GM19351 (cell line): ENCODE results near the gene ANKRD13B.

Experiments used
- ATAC-seq: cut with Tn5 transposase; IDR thresholded peaks from one replicate; pipeline ENCODE4 v1.9.1; 2021; ENCODE audit warnings: mild to moderate bottlenecking, moderate library complexity; ENCODE audit not compliant: unreplicated experiment

ANKRD13B gene

GRCh38 chr17:29616300-29617048 is 23.5 kb downstream of the ANKRD13B start:
- ATAC-seq: no peak

DNA sequence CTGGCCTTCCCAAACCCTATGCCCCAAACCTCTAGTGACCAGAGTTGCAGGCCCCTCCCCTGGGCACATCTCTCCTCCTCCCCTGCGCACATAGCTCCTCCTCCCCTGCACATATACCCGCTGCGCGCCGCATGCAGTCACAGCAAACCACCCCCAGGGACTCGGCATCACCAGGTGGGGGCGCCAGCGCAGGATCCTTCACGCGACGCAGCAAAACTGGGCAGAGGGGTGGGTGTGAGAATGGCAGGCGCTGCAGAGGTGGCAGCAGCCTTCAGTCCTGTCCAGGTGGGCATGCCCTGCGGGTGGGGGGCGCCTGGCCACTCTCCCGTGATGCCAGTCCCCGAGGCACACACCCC is 24.2 kb downstream of the ANKRD13B start:
- ATAC-seq: peak; percentile 54

DNA sequence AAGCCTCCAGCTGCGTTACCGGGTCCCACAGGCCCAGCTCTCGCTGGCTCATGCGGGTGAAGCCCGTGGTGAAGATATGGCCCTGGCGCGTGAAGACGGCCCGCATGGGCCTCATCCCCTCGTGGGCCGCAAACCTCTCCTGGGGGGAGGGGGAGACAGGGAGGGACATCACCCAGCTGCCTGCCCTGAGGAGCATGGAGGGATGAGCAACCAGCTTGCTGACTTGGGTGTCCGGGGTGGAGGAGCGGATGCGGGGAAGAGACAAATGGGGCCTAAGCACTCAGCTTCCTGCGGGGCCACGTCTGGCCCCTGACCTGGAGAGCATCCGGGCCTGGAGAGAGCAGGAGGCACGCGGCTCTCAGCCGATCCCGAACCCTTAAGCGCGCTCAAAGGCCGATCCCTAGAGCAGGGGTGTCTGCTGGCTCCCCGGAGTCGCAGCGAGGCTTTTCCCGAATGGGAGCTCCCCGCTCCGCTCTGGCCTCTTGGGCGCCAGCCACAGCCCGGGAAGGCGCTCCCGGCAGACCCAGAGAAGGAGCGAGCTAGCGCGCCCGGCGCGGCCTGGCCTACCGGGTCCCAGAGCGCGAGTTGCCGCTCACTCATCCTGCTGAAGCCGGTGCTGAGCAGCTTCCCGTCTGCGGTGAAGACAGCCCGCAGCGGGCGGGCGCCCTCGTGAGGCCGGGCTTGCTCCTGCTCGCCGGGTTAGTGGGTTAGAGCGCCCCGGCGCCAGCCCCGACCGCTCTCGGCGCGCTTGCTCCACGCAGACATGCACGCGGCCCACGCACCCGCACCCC is 24.7 kb downstream of the ANKRD13B start:
- peak; percentile 3 for ATAC-seq

DNA sequence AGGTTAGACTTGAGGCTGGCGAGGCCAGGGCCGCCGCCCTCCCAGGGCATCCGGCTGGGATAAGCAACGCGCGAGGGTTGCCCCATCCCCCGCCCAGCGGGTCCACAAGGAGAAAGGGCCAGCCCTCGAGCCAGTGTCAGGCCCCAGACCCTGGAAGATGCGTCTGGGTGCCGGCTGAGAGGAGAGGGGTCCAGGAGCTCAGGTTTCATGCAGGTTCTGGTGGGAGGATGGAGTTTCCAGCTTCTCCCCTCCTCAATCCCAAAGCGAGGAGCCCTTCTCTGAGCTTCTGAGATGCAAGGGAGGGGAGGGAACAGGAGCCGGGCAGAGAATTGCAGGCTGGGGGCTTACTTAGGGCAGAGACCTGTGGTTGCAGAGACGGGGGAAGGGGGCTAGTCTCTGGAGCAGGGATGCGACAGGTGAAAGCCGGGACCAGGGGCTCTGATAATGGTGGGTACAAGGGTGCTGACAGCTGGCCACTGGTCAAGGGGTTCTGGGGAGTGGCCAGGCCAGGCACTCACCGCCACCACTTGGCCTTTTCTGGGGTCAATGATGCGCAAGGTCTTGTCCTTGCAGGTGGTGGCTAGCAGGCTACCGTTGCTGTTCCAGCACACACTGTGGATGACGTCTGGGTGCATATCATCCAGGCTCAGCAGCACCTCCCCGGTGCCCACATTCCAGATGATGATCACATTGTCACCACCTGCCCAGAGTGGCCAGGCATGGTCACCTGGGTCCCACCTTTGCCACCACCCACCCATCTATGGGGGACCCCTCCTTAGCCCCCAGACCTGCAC is 25.5 kb downstream of the ANKRD13B start:
- no peak for ATAC-seq

DNA sequence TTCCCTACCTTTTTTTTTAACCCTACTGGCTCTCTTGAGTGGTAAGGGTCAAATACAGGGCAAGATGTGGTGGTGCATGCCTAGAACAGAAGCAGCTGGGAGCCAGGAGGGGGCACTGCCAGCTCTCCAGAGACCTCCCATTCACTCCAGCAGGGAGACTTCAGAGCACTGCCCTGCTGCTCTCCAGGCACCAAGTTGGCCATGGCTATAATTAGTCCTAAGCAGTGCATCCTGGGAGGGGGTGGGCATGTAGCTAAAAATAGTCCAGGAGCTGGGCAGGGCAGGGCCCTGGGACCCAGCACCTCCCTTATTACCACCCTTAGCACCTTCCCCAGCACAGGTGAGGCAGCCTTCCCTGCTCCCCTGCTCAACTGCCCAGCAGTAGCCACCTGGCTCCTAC is 26.3 kb downstream of the ANKRD13B start:
- no peak for ATAC-seq

DNA sequence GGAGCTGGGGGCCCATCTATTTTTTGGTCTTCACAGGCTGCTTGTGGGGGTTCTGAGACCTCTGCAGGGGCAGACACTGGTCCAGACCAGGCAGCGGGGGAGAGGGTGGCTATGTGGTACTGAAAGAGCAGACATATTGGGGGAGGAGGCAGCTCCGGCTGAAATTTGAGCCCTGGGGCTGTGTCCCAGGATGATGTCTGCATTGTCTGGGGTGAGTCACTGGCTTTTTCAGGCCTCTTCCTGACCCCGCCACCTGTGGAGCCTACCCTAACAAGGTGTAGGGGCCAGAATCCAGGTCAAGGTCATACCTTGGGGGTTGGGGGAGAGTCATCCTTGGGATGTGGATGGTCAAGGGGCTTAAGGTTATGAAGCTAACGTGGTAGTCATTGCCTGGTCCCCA is 27.3 kb downstream of the ANKRD13B start:
- no peak for ATAC-seq

- ATAC-seq: no peak
Measured at GRCh38 chr17:29620779-29621500, 28.0 kb downstream of the ANKRD13B start.

DNA sequence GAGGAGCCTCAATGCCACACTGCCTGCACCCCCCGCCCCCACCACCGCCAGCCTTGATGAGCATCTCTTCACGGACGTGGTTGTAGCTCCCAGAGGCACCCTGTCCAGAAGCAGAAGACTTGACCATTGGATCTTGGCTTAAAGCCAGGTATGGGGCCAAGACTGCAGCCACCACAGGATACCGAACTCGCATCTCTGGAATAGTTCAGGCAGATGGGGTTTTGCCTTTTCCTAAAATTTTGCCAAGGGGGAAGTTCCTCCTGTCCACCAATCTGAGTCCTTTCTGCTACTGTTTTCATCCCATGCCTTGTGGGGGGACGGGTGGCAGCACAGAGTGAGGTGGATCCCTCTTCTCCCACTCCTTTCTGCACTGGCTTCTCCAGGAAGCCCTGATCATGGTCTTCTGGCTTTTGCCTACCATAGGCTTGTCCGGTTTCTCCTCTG is 28.8 kb downstream of the ANKRD13B start:
- no peak for ATAC-seq

GRCh38 chr17:29622337-29623282 is 29.7 kb downstream of the ANKRD13B start, which contains the start of gene CORO6:
TSS of gene CORO6 (minus strand) at chr17:29622912. CDS start at chr17:29621421, 1,491 bp downstream.
- ATAC-seq: no peak

- ATAC-seq: no peak
Measured at GRCh38 chr17:29623283-29623647, 30.3 kb downstream of the ANKRD13B start.

DNA sequence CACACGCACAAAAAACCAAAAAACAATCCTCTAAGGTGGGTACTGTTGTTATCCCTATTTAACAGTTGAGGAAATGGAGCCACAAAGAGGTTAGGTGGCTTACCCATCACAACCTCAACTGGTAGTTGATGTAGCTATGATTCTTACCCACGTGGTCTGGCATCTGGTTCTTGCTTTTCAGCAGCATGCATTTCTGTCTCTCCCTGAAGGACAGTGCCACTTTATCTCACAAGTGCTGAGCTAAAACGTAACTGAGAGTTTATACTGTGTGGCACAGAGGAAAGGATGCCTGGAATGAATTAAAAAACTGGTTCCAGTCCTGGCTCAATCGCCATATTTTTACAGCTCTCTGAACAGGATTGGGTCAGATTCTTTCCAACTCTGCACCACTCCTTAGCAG is 31.7 kb downstream of the ANKRD13B start:
- ATAC-seq: no peak

DNA sequence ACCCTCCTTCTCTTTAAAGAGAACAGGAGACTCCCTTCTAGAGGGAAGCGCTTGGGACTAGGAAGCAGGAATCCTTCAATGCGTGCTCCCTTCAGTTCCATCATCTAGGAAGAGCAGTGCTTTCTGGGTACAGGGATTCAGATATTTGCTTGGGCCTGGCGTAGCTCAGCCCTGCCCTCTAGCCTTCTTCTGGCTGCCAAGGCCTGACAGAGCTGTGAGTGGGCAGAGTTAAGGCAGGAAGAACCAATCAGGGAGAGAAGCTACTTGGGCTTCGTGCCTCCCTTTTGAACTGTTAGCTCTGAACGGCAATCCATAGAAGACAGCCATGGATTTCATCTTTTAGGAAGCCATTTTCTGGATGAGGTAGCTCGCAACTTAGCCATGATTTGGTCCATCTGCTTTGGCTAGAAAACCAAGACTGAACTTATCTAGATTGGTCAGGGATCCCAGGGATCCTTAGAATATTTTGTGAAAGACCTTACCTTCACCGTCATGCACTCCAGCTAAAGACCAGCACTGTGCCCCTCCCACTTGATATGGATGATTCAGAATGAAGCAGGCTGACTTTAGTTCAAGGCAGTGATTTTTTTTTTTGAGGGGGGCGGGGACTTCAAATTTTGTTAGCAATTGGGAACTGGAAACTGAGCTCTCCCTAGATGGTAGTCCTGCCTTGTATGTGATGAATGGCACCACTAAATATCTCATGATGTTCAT is 32.3 kb downstream of the ANKRD13B start:
- ATAC-seq: no peak

GRCh38 chr17:29627951-29628350 is 35.0 kb downstream of the ANKRD13B start:
- no peak for ATAC-seq

DNA sequence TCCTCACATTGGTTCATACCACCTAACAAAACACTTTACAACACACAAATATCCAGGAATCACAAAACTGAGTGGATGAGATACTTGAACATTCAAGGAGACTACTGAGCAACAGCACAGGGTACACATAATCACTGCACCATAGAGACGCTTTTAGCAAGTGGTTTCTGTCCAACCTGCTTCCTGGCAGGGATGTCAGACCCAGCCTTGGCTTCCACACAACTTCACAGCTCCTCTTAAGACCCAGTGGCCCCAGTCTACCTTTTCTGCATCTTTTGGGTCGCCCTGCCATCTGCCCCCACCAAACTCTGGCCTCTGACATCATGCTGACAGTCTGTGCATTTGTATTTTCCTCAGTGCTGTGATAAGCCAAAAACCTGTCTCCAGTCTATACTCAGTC is 35.7 kb downstream of the ANKRD13B start:
- no peak for ATAC-seq

DNA sequence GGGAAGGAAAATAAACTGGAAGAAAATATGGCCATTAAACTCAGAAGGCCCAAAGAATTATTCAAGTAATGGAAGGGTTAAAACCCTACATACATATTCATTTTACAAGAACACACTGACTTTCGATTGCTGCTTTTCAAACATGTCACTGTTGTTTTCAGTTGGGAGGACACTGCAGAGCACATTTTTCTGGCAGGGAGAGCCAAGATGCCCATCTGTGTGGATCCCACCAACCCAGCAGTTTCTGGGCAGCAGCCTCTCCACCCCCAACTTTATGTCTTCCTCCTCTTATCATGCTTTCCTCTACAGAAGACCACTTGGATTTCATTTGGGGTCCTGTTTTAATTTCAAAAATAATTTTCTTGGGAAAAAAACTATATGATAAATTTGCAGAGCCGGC is 36.9 kb downstream of the ANKRD13B start:
- ATAC-seq: no peak

DNA sequence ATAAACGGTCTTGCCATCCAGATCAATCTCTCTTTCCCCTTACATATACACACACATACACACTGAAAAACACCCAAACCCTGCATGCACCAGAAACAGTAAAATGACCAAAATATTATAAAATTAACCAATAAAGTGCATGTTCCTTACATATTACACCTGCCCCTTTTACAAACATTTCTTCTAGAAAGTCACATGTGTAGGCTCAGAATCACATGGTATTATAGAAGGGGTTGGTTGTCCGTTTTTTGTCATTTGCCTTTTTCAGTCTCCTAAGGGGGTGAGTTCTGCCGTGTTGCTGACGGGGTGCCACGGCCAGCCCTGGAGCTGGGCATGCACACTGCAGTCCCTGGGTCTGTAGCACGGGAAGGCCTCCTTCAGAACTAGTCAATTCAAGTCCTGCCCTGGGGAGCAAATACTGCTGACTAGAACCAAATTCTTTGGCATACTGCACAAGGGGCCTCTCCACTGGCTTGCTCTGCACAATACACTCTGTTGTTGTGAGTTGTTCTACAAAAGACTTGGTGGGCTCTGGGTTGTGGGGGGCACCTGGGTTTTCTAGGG is 37.8 kb downstream of the ANKRD13B start:
- no peak for ATAC-seq

- no peak for ATAC-seq
Measured at GRCh38 chr17:29633886-29634285, 41.0 kb downstream of the ANKRD13B start.

DNA sequence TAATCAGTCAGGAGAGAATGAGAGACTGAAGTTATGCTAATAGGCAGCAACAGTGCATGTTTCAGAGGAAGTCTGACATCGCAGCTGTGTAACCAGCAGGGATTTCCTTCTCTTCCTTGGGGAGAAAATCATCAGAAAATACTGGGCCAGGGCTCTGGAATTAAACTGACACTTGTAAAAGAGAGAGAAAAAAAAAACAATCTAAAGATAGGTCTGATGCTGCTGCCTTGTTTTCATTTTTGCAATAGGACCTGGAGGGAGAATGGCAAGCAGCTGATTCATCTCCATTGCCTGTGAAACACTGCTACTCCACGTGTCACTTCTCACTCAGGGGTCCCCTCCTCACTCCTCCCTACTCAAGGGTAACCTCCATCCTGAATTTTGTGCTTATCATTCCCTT is 47.5 kb downstream of the ANKRD13B start:
- no peak for ATAC-seq
